T-helper 2 cell treated with Interferon-gamma antibody and Interleukin-4, amounts not matched to agents 5 μg/mL and 100 μg/mL, for 36 hours (primary cell): ENCODE results near the gene TTC21A.
A peak's percentile ranks its signal among the peaks of the same experiment; 100 is the strongest.

Experiments used
- DNase-seq: peaks from one replicate; pipeline ENCODE4 v3.0.0; 2021; ENCODE audit warnings: low spot score
- H3K27ac Mint-ChIP-seq: one replicate; pipeline ENCODE4 v1.8.0; 2021; ENCODE audit warnings: mild to moderate bottlenecking, mixed read lengths
- H3K27me3 Mint-ChIP-seq: one replicate; pipeline ENCODE4 v1.8.0; 2021; ENCODE audit warnings: low read depth, mixed read lengths
- H3K36me3 Mint-ChIP-seq: one replicate; pipeline ENCODE4 v1.8.0; 2021; ENCODE audit warnings: low read depth, mixed read lengths
- H3K4me1 Mint-ChIP-seq: one replicate; pipeline ENCODE4 v1.8.0; 2021; ENCODE audit warnings: low read depth, mixed read lengths
- H3K4me3 Mint-ChIP-seq: one replicate; pipeline ENCODE4 v1.8.0; 2022; ENCODE audit warnings: mild to moderate bottlenecking, moderate library complexity, mixed read lengths
- H3K9me3 Mint-ChIP-seq: one replicate; pipeline ENCODE4 v1.8.0; 2021; ENCODE audit warnings: mixed read lengths

The TTC21A gene

GRCh38 chr3:39141171-39141995 is 33.9 kb downstream of the TTC21A start:
- no peaks in the 10 kb centered on the region for H3K9me3 Mint-ChIP-seq
- H3K4me1 Mint-ChIP-seq = peaks cover 11% of the 10 kb centered on the region
- H3K36me3 Mint-ChIP-seq = peaks cover 42% of the 10 kb centered on the region
- no peak for DNase-seq
- H3K4me3 Mint-ChIP-seq = no peak overlapping the region
- H3K27me3 Mint-ChIP-seq = no peaks in the 10 kb centered on the region
- no peak overlapping the region for H3K27ac Mint-ChIP-seq

- Mint-ChIP-seq H3K4me3 (no peak overlapping the region), H3K27ac (no peak overlapping the region), H3K27me3 (no peaks in the 10 kb centered on the region), H3K36me3 (peaks cover 46% of the 10 kb centered on the region), H3K4me1 (peaks cover 16% of the 10 kb centered on the region), H3K9me3 (no peaks in the 10 kb centered on the region)
- DNase-seq = no peak
Observed at GRCh38 chr3:39142067-39142466, 34.6 kb downstream of the TTC21A start.

- H3K36me3 Mint-ChIP-seq = peaks cover 51% of the 10 kb centered on the region
- DNase-seq = no peak
- H3K4me1 Mint-ChIP-seq = peaks cover 28% of the 10 kb centered on the region
- H3K27ac Mint-ChIP-seq = no peak overlapping the region
- no peaks in the 10 kb centered on the region for H3K27me3 Mint-ChIP-seq
- H3K4me3 Mint-ChIP-seq = no peak overlapping the region
- H3K9me3 Mint-ChIP-seq = no peaks in the 10 kb centered on the region
Observed at GRCh38 chr3:39143051-39143885, 35.8 kb downstream of the TTC21A start.

- peak overlapping the region; percentile 58 for H3K27ac Mint-ChIP-seq
- peaks cover 37% of the 10 kb centered on the region for H3K4me1 Mint-ChIP-seq
- DNase-seq = no peak
- H3K9me3 Mint-ChIP-seq = no peaks in the 10 kb centered on the region
- peaks cover 54% of the 10 kb centered on the region for H3K36me3 Mint-ChIP-seq
- H3K27me3 Mint-ChIP-seq = no peaks in the 10 kb centered on the region
- H3K4me3 Mint-ChIP-seq = no peak overlapping the region
Observed at GRCh38 chr3:39144095-39144747, 36.7 kb downstream of the TTC21A start.

GRCh38 chr3:39144748-39145380 is 37.4 kb downstream of the TTC21A start:
- Mint-ChIP-seq H3K4me3 (no peak overlapping the region), H3K27me3 (no peaks in the 10 kb centered on the region), H3K9me3 (no peaks in the 10 kb centered on the region), H3K4me1 (peaks cover 44% of the 10 kb centered on the region), H3K36me3 (peaks cover 54% of the 10 kb centered on the region), H3K27ac (peak overlapping the region; percentile 58)
- no peak for DNase-seq

GRCh38 chr3:39146083-39146501 is 38.6 kb downstream of the TTC21A start:
- DNase-seq = no peak
- Mint-ChIP-seq H3K36me3 (peaks cover 54% of the 10 kb centered on the region), H3K27me3 (no peaks in the 10 kb centered on the region), H3K4me3 (peak overlapping the region; percentile 89), H3K9me3 (no peaks in the 10 kb centered on the region), H3K4me1 (peaks cover 55% of the 10 kb centered on the region), H3K27ac (peak overlapping the region; percentile 97)

- Mint-ChIP-seq H3K4me3 (peak overlapping the region; percentile 89), H3K4me1 (peaks cover 59% of the 10 kb centered on the region), H3K27ac (peak overlapping the region; percentile 97), H3K36me3 (peaks cover 50% of the 10 kb centered on the region), H3K9me3 (no peaks in the 10 kb centered on the region), H3K27me3 (no peaks in the 10 kb centered on the region)
- peak; percentile 80 for DNase-seq
Observed at GRCh38 chr3:39146611-39147591, 39.4 kb downstream of the TTC21A start.

GRCh38 chr3:39147711-39148434 is 40.4 kb downstream of the TTC21A start:
- DNase-seq = peak; percentile 50
- no peaks in the 10 kb centered on the region for H3K9me3 Mint-ChIP-seq
- no peaks in the 10 kb centered on the region for H3K27me3 Mint-ChIP-seq
- H3K36me3 Mint-ChIP-seq = peaks cover 43% of the 10 kb centered on the region
- peak overlapping the region; percentile 89 for H3K4me3 Mint-ChIP-seq
- peak overlapping the region; percentile 97 for H3K27ac Mint-ChIP-seq
- peaks cover 65% of the 10 kb centered on the region for H3K4me1 Mint-ChIP-seq

GRCh38 chr3:39148435-39149058 is 41.1 kb downstream of the TTC21A start:
- Mint-ChIP-seq H3K27me3 (no peaks in the 10 kb centered on the region), H3K36me3 (peaks cover 36% of the 10 kb centered on the region), H3K4me3 (peak overlapping the region; percentile 89), H3K27ac (peak overlapping the region; percentile 97), H3K9me3 (no peaks in the 10 kb centered on the region), H3K4me1 (peaks cover 65% of the 10 kb centered on the region)
- DNase-seq = no peak

GRCh38 chr3:39149059-39149455 is 41.6 kb downstream of the TTC21A start:
- peak overlapping the region; percentile 97 for H3K27ac Mint-ChIP-seq
- peaks cover 65% of the 10 kb centered on the region for H3K4me1 Mint-ChIP-seq
- DNase-seq = no peak
- H3K4me3 Mint-ChIP-seq = peak overlapping the region; percentile 89
- no peaks in the 10 kb centered on the region for H3K27me3 Mint-ChIP-seq
- H3K9me3 Mint-ChIP-seq = no peaks in the 10 kb centered on the region
- peaks cover 31% of the 10 kb centered on the region for H3K36me3 Mint-ChIP-seq

GRCh38 chr3:39149498-39150147 is 42.1 kb downstream of the TTC21A start:
- Mint-ChIP-seq H3K36me3 (peaks cover 25% of the 10 kb centered on the region), H3K27me3 (no peaks in the 10 kb centered on the region), H3K4me1 (peaks cover 65% of the 10 kb centered on the region), H3K9me3 (no peaks in the 10 kb centered on the region), H3K4me3 (peak overlapping the region; percentile 89), H3K27ac (peak overlapping the region; percentile 97)
- DNase-seq = no peak
